ENCODE data around the gene SLC22A23. TPM values are rescaled to one million over a fixed set of nuclear protein-coding genes. Genes with fewer than 3 reads are reported as not detected.

The SLC22A23 gene
- total and polyA plus RNA-seq, 8 donors, result 4.9 to 27.9 (median 14.2) TPM

DNA sequence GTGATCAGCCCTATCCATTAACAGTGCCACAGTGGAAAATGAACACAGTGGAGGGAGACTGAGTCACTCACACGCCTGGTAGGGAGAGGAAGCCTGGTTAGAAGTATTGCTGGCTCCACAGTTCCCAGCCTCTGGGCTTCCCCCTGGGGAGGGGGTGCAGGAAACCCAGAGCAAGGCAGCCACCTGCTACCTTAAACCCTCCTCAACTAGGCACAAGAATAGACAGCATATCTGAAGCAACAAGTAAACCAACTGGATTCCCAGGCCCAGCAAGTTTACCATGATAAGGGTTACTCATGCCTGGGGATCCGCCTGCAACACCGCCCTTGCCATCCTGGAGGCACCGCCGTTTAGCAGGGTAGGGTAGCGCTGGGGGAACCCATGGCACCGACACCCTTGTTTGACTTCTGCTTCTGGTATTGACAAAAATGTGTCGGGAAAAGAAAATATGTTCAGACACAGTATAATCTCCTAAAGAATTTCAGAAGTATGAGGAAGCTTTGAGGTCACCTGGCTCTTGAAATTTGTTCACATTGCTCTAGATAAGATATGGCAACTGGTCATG, 38.3 kb downstream of the SLC22A23 start:
- Histone ChIP-seq H3K4me1 (peaks cover 16 to 36% (median 32%) of the 10 kb centered on the region in 3 donors), H3K9me3 (no peaks in the 10 kb centered on the region), H3K27ac (peak overlapping the region; percentile 40 to 71 (median 62)), H3K27me3 (no peaks in the 10 kb centered on the region), H3K36me3 (no peaks in the 10 kb centered on the region), H3K4me3 (no peak overlapping the region)
- intact Hi-C loops (cut with DNase I), result no loop called here
- FAIRE-seq (no peak), DNase-seq (peak in 4 of 6 donors; percentile 51 to 64 (median 58)), ATAC-seq (peak; percentile 72 to 84 (median 82))
- 18 to 21% methylated on average over 8 of the region's 8 CpGs for WGBS, 2 donors
- TF ChIP-seq, protein P1, sequence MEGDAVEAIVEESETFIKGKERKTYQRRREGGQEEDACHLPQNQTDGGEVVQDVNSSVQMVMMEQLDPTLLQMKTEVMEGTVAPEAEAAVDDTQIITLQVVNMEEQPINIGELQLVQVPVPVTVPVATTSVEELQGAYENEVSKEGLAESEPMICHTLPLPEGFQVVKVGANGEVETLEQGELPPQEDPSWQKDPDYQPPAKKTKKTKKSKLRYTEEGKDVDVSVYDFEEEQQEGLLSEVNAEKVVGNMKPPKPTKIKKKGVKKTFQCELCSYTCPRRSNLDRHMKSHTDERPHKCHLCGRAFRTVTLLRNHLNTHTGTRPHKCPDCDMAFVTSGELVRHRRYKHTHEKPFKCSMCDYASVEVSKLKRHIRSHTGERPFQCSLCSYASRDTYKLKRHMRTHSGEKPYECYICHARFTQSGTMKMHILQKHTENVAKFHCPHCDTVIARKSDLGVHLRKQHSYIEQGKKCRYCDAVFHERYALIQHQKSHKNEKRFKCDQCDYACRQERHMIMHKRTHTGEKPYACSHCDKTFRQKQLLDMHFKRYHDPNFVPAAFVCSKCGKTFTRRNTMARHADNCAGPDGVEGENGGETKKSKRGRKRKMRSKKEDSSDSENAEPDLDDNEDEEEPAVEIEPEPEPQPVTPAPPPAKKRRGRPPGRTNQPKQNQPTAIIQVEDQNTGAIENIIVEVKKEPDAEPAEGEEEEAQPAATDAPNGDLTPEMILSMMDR (IDR thresholded peaks at IDR 0.05), result no peak

DNA sequence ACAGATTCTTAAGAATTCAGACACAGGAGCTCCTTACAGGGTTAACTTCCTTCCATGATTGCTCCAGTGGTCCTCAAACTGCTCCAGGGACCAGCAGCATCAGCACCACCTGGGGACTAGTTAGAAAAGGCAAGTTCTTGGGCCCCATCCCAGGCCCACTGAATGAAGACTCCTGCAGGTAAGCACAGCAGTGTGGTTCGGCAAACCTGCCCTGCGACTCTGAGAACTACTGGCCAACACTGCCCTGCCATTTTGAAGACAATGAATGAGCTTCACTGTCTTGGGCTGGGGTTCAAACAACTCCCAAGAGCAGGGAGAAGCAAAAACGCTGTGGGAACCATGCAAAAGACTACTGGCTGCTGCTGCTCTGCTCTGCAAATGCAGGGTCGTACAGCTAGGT, 39.4 kb downstream of the SLC22A23 start:
- peak overlapping the region in 2 of 4 donors; percentile 54 to 70 for H3K27ac ChIP-seq
- H3K36me3 ChIP-seq, result no peaks in the 10 kb centered on the region
- H3K9me3 ChIP-seq, result no peaks in the 10 kb centered on the region
- ATAC-seq, result no peak
- H3K27me3 ChIP-seq, result no peaks in the 10 kb centered on the region
- TF ChIP-seq, protein P1 (IDR thresholded peaks at IDR 0.05), result no peak
- WGBS, 2 donors, result 78 to 85% methylated on average over 4 of the region's 4 CpGs
- no peak overlapping the region for H3K4me3 ChIP-seq
- no peak for DNase-seq
- FAIRE-seq, result no peak
- intact Hi-C loops (cut with DNase I), result no loop called here
- H3K4me1 ChIP-seq, result peaks cover 16 to 36% (median 32%) of the 10 kb centered on the region in 3 donors

DNA sequence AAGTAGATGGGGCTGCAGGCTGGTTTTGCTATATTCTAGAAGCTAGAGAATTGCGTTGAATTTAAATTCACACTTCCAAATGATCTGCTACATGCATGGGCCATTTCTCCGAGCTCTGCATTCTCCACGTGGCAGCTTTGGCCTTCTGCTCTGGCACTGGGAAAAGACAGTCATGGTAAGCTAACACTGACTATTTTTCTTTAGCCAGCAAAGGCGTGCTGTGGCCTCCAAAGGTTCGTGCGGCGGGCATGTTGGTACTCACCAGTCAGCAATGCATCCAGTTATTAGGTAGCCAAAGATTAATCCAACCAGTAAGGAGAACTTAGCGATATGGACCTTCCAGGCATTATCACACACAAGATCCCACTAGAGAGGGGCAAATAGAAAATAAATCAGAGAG, 41.4 kb downstream of the SLC22A23 start:
- intact Hi-C loops (cut with DNase I), result no loop called here
- WGBS, 2 donors, result 91 to 97% methylated on average over 8 of the region's 8 CpGs
- H3K4me3 ChIP-seq, result no peak overlapping the region
- peaks cover 19 to 42% (median 41%) of the 10 kb centered on the region in 3 donors for H3K4me1 ChIP-seq
- no peaks in the 10 kb centered on the region for H3K9me3 ChIP-seq
- no peak for FAIRE-seq
- no peak overlapping the region for H3K27ac ChIP-seq
- no peak for DNase-seq
- no peaks in the 10 kb centered on the region for H3K36me3 ChIP-seq
- ATAC-seq, result no peak
- H3K27me3 ChIP-seq, result no peaks in the 10 kb centered on the region
- TF ChIP-seq, protein P1 (IDR thresholded peaks at IDR 0.05), result no peak

DNA sequence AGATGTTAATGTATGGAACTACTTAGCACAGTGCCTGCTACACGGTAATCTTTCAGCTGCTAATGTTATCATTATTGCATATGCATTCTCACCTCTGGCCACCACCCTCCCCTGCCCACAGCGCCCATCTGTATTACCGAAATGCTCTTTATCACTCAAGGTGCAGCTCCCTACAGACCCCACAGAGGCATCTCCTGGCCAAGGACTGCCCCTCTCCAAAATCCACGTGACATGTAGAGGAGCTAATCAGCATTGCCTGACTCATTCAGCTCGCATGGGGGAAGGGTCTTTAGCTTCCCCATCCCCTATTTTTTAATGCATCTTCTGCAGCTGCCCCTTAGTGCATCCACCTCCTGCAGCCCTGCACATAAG, 41.8 kb downstream of the SLC22A23 start:
- no peak overlapping the region for H3K27ac ChIP-seq
- no peaks in the 10 kb centered on the region for H3K36me3 ChIP-seq
- H3K9me3 ChIP-seq, result no peaks in the 10 kb centered on the region
- H3K4me3 ChIP-seq, result no peak overlapping the region
- WGBS, 2 donors, result 76 to 81% methylated on average over 5 of the region's 5 CpGs
- intact Hi-C loops (cut with DNase I), result no loop called here
- ATAC-seq (no peak), FAIRE-seq (no peak), DNase-seq (no peak)
- no peaks in the 10 kb centered on the region for H3K27me3 ChIP-seq
- H3K4me1 ChIP-seq, result peaks cover 23 to 37% (median 37%) of the 10 kb centered on the region in 3 donors
- TF ChIP-seq, protein P1 (IDR thresholded peaks at IDR 0.05), result no peak

DNA sequence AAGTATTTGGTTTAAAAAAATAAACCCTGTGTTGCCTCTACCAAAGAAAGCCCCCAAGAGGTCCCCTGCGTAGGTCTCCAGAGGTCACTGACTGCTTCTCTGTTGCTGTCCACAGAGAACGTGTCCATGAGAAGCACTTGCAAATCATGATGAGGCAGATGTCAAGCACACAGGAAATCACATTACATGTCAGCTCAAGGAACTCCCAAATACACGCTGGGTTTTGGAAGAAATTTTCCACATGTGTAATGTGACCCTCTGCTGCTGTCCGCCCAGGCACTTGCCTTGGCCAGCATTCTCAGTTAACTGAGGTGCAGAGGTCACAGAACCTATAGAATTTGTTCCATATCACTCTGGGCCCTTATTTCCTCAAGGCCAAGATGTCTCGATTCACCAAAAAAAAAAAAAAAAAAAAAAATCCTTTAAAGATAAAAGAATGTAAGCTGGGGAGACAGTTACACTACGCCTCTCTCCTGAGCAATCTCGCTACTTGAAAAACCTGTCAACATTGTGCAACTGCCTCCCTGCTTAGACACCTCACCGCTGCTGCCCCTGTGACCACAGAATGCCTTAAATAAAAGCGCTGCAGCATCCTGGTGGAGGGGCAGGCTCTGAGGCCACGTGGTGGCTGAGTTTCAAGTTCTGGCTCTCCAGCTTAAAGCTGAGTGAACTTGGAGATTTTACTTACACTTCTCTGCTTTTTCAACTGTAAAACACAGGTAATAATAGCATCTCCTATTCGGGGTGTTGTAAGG, 42.3 kb downstream of the SLC22A23 start:
- no peaks in the 10 kb centered on the region for H3K9me3 ChIP-seq
- H3K27me3 ChIP-seq, result no peaks in the 10 kb centered on the region
- WGBS, 2 donors, result 76 to 78% methylated on average over 11 of the region's 11 CpGs
- H3K4me1 ChIP-seq, result peaks cover 23 to 34% (median 32%) of the 10 kb centered on the region in 3 donors
- FAIRE-seq (no peak), DNase-seq (no peak), ATAC-seq (no peak)
- intact Hi-C loops (cut with DNase I), result no loop called here
- no peak overlapping the region for H3K4me3 ChIP-seq
- TF ChIP-seq, protein P1 (IDR thresholded peaks at IDR 0.05), result no peak
- no peak overlapping the region for H3K27ac ChIP-seq
- no peaks in the 10 kb centered on the region for H3K36me3 ChIP-seq
